ENCODE data around the gene NFATC2.
A peak's percentile ranks its signal among the peaks of the same experiment; 100 is the strongest.

NFATC2 gene

DNA sequence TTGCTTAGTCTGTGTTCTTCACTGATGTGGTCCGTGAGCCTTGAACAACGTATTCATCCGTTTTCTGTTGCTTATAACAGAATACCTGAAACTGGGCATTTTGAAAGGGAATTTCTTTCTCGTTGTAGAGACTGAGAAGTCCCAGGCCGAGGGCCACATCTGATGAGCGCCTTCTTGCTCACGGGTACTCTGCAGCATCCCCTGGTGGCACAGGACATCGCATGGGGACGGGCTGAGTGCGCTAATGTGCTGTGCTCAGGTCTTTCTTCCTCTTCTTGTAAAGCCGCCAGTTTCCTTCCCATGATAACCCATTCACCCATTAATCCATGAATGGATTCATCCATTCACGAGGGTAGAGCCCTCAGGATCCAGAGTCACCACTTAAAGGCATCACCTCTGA lies 161.0 kb downstream of the NFATC2 start:
- no peak for DNase-seq (ENCODE audit: low spot score)
- TF ChIP-seq, protein P1, sequence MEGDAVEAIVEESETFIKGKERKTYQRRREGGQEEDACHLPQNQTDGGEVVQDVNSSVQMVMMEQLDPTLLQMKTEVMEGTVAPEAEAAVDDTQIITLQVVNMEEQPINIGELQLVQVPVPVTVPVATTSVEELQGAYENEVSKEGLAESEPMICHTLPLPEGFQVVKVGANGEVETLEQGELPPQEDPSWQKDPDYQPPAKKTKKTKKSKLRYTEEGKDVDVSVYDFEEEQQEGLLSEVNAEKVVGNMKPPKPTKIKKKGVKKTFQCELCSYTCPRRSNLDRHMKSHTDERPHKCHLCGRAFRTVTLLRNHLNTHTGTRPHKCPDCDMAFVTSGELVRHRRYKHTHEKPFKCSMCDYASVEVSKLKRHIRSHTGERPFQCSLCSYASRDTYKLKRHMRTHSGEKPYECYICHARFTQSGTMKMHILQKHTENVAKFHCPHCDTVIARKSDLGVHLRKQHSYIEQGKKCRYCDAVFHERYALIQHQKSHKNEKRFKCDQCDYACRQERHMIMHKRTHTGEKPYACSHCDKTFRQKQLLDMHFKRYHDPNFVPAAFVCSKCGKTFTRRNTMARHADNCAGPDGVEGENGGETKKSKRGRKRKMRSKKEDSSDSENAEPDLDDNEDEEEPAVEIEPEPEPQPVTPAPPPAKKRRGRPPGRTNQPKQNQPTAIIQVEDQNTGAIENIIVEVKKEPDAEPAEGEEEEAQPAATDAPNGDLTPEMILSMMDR (IDR thresholded peaks at IDR 0.05; ENCODE audit: borderline replicate concordance, control extremely low read depth, extremely low read depth, insufficient read depth, missing control alignments), result no peak
- in situ Hi-C loops (cut with MboI; ENCODE audit: low sequenced_read_pairs, unreplicated experiment), result no loop called here

DNA sequence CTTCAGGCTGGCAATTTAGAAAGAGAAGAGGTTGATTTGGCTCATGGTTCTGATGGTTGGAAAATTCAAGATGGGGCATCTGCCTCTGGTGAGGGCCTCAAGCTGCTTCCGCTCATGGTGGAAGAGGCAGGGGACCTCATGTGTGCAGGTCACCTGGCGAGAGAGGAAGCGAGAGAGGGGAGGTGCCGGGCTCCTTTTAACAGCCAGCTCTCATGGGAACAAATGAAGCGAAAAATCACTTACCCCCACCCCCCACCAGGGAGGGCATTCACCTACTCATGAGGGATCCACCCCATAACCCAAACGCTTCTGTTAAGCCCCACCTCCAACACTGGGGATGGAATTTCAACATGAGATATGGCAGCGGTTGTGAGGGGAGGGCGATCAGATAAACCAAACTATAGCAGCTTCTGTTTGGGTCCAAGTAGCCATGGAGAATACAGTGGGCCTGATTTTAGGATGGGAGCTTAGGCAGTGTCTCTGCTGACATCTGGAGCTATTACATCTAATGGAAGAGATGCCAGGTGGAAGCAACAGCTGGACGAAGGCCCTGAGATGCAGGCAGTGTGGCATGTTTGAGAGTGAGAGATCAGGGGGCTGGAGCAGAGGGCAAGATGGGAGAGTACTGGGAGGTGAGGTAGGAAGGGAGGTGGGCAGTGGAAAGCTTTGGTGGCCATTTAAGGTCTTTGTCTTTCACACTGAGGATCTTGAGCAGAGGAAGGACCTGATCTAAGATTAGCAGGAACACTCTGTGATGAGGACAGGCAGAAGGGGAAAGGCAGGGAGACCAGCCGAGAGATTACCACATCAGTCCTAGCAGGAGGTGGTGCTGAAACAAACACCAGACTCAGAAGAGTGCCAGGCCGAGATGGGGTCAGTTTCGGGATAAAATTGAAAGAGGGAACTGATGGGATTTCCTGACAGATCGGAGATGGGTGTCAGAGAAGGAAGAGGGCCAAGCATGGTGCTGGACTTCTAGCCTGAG lies 161.8 kb downstream of the NFATC2 start:
- DNase-seq (ENCODE audit: low spot score), result no peak
- in situ Hi-C loops (cut with MboI; ENCODE audit: low sequenced_read_pairs, unreplicated experiment), result no loop called here
- TF ChIP-seq, protein P1 (IDR thresholded peaks at IDR 0.05; ENCODE audit: borderline replicate concordance, control extremely low read depth, extremely low read depth, insufficient read depth, missing control alignments), result no peak

DNA sequence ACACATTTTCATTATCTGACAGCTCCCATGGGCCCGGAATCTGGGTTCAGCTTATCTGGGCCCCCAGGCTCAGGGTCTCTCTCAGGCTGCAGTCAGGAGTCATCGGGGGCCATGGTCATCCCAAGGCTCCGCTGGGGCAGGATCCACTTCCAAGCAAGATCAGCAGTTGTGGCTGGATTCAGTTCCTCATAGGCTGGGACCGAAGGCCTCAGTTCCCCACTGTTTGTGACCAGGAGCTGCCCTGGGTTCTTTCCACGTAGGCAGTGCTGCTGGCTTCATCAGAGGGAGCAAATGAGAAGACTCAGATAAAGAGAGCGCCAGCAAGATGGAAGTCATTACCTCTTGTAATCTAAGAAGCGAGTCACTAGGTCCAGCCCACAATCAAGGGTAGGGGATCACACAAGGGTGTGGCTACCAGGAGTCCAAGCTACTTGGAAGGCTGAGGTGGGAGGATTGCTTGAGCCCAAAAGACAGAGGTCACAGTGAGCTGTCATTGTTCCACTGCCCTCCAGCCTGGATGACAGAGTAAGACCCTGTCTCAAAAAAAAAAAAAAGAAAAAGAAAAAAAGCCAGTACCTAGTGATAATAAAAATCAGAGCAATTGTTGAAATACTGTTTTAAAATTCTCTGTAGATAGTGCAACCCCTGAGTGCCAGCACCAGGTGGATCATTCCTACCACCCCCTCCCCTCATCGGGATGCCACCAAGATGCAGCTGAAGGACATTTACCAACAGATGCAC lies 162.7 kb downstream of the NFATC2 start:
- TF ChIP-seq, protein P1 (IDR thresholded peaks at IDR 0.05; ENCODE audit: borderline replicate concordance, control extremely low read depth, extremely low read depth, insufficient read depth, missing control alignments), result no peak
- no peak for DNase-seq (ENCODE audit: low spot score)
- in situ Hi-C loops (cut with MboI; ENCODE audit: low sequenced_read_pairs, unreplicated experiment), result loop anchor here (10.0 kb wide), 2 partner anchors 215 to 245 kb away; no protein-coding TSS in a partner anchor

DNA sequence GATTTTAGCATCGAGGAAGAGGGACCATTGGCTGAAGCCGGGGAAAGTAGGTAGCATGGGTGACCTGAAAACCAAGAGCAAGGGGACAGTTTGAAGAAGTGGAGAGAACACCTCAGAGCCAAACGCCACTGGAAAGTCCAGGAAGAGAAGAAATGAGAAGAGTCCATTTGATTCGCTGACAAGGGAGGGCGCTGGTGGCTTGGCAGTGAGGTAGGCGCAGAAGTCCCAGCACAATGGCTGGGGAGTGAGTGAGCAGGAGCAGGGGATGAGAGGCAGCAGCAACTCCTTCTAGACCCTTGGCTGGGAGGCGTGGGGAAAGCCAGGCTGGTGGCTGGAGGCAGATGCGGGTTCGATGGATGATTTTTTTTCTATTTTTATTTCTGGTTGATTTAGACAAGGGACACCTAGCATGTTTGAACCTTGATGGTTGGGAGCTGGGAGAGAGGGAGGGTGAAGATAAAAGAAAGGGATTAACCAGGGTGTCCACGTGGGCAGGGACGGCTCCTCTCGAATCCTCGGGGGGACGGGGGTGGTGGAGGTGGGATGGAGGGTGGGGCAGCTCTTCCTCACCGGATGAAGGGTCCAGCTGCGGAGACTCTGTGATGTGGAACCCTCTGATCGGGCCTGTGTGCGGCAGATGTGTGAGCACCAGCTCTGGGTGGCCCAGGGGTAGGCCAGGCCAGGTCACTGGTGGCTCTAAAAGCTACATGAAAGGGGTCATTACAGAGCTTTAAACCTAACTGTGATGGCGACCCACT lies 164.2 kb downstream of the NFATC2 start:
- peak; percentile 44 for DNase-seq (ENCODE audit: low spot score)
- in situ Hi-C loops (cut with MboI; ENCODE audit: low sequenced_read_pairs, unreplicated experiment), result loop anchor here (10.0 kb wide), 2 partner anchors 216 to 246 kb away; no protein-coding TSS in a partner anchor
- TF ChIP-seq, protein P1 (IDR thresholded peaks at IDR 0.05; ENCODE audit: borderline replicate concordance, control extremely low read depth, extremely low read depth, insufficient read depth, missing control alignments), result no peak

DNA sequence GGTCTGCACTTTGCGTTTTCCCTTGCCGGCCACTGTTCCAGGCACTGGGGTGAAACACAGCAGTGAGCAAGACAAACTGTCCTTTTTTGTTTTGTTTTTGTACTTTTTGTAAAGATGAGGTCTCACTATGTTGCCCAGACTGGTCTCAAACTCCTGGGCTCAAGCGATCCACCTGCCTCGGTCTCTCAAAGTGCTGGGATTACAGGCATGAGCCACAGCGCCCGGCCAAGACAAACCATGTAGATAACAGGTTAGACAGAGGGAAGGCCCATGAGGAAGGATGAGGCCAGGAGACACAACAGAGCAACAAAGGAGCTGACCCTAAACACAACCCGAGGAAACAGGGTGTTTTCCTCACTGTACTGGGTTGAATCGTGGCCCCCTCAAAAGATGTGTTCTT lies 165.4 kb downstream of the NFATC2 start:
- TF ChIP-seq, protein P1 (IDR thresholded peaks at IDR 0.05; ENCODE audit: borderline replicate concordance, control extremely low read depth, extremely low read depth, insufficient read depth, missing control alignments), result no peak
- in situ Hi-C loops (cut with MboI; ENCODE audit: low sequenced_read_pairs, unreplicated experiment), result loop anchor here (10.0 kb wide), 2 partner anchors 218 to 248 kb away; no protein-coding TSS in a partner anchor
- no peak for DNase-seq (ENCODE audit: low spot score)

DNA sequence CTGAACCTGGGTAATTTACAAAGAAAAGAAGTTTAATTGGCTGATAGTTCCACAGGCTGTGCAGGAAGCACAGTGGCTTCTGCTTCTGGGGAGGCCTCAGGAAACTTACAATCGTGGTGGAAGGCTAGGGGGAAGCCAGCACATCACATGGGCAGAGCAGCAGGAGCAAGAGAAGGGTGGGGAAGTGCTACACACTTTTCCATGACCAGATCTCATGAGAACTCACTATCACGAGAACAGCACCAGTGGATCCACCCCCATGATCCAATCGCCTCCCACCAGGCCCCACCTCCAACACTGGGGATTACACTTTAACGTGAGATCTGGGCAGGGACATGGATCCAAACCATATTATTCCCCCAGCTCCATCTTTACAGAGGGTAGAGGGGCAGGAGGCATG lies 166.4 kb downstream of the NFATC2 start:
- DNase-seq (ENCODE audit: low spot score), result no peak
- TF ChIP-seq, protein P1 (IDR thresholded peaks at IDR 0.05; ENCODE audit: borderline replicate concordance, control extremely low read depth, extremely low read depth, insufficient read depth, missing control alignments), result no peak
- in situ Hi-C loops (cut with MboI; ENCODE audit: low sequenced_read_pairs, unreplicated experiment), result loop anchor here (10.0 kb wide), 2 partner anchors 219 to 249 kb away; no protein-coding TSS in a partner anchor
